Left ventricle myocardium inferior (tissue), 1 donor: Measurements from ENCODE around the gene CXCL16. TPM values are rescaled to one million over a fixed set of nuclear protein-coding genes. Genes with fewer than 3 reads are reported as not detected.

Experiments
- DNase-seq: peaks from one replicate; pipeline ENCODE4 v3.0.0-alpha.2; 2020
- H3K27ac ChIP-seq: fragments of 200-600 bp; replicated peaks from 2 replicates; pipeline ENCODE4 v1.8.0; 2021
- H3K27me3 ChIP-seq: fragments of 200-600 bp; 2 replicates; pipeline ENCODE4 v1.8.0; 2021; ENCODE audit warnings: low read depth
- H3K36me3 ChIP-seq: fragments of 200-600 bp; 2 replicates; pipeline ENCODE4 v1.8.0; 2021
- H3K4me1 ChIP-seq: fragments of 200-600 bp; 2 replicates; pipeline ENCODE4 v1.8.0; 2021
- H3K4me3 ChIP-seq: fragments of 200-600 bp; 2 replicates; pipeline ENCODE4 v1.8.0; 2021; ENCODE audit warnings: mild to moderate bottlenecking, moderate library complexity
- H3K9me3 ChIP-seq: fragments of 200-600 bp; replicated peaks from 2 replicates; pipeline ENCODE4 v1.8.0; 2021
- CTCF ChIP-seq: fragments of 200-600 bp; IDR thresholded peaks from 2 replicates; pipeline ENCODE4 v1.8.0; 2021; ENCODE audit warnings: antibody characterized with exemption, mild to moderate bottlenecking, borderline replicate concordance
- intact Hi-C: fragments of 100-400 bp; cut with micrococcal nuclease; formaldehyde crosslinking; loops from one replicate; pipeline ENCODE4 v1.11.0; 2022
- total RNA-seq: library from RNA; stranded (reverse); fragmentation: NEBNext Ultra II Directional; extraction: Animal tissue kit (Norgen Biotek cat#: 25700); gene quantifications from one replicate; pipeline ENCODE4 v1.2.1, GENCODE V29; 2021
- donor health status: DM: no; HTN: yes; CAD: no; lungs with severe emphysema.

The CXCL16 gene
- total RNA-seq, 1 donor from 2014 or later: 3.1 TPM

- no peaks in the 10 kb centered on the region for H3K9me3 ChIP-seq
- H3K27ac ChIP-seq: no peak overlapping the region
Observed at GRCh38 chr17:4725646-4726310, 13.9 kb downstream of the CXCL16 start.

GRCh38 chr17:4724650-4725049 lies 15.1 kb downstream of the CXCL16 start:
- Histone ChIP-seq H3K27me3 (no peaks in the 10 kb centered on the region), H3K4me1 (peaks cover 23% of the 10 kb centered on the region), H3K9me3 (no peaks in the 10 kb centered on the region), H3K36me3 (no peaks in the 10 kb centered on the region), H3K4me3 (no peak overlapping the region), H3K27ac (no peak overlapping the region)
- no peak for TF ChIP-seq CTCF
- no peak for DNase-seq
- intact Hi-C loops: no loop called here

More at GRCh38 chr17:4725646-4726310, 13.9 kb downstream of the CXCL16 start:
- intact Hi-C loops: no loop called here
- no peak for TF ChIP-seq CTCF
- Histone ChIP-seq H3K36me3 (no peaks in the 10 kb centered on the region), H3K27me3 (no peaks in the 10 kb centered on the region), H3K4me1 (peaks cover 18% of the 10 kb centered on the region), H3K4me3 (no peak overlapping the region)
- DNase-seq: no peak

GRCh38 chr17:4722678-4723240 lies 17.0 kb downstream of the CXCL16 start:
- H3K9me3 ChIP-seq: no peaks in the 10 kb centered on the region
- TF ChIP-seq CTCF: no peak
- peak overlapping the region; percentile 80 for H3K27ac ChIP-seq
- no peaks in the 10 kb centered on the region for H3K27me3 ChIP-seq
- DNase-seq: no peak
- H3K4me3 ChIP-seq: no peak overlapping the region
- intact Hi-C loops: no loop called here
- H3K36me3 ChIP-seq: peaks cover 11% of the 10 kb centered on the region
- H3K4me1 ChIP-seq: peaks cover 24% of the 10 kb centered on the region

GRCh38 chr17:4721203-4722135 lies 18.3 kb downstream of the CXCL16 start:
- Histone ChIP-seq H3K27ac (peak overlapping the region; percentile 80), H3K9me3 (no peaks in the 10 kb centered on the region), H3K4me3 (no peak overlapping the region), H3K4me1 (peaks cover 24% of the 10 kb centered on the region), H3K27me3 (no peaks in the 10 kb centered on the region), H3K36me3 (peaks cover 24% of the 10 kb centered on the region)
- peak; percentile 45 for DNase-seq
- intact Hi-C loops: no loop called here
- TF ChIP-seq CTCF: no peak

- Histone ChIP-seq H3K9me3 (no peaks in the 10 kb centered on the region), H3K4me3 (no peak overlapping the region), H3K4me1 (peaks cover 24% of the 10 kb centered on the region), H3K27me3 (no peaks in the 10 kb centered on the region), H3K36me3 (peaks cover 24% of the 10 kb centered on the region), H3K27ac (peak overlapping the region; percentile 80)
- no peak for TF ChIP-seq CTCF
- intact Hi-C loops: no loop called here
- DNase-seq: no peak
Observed at GRCh38 chr17:4720787-4721186, 18.9 kb downstream of the CXCL16 start.
